Hepatocyte (in vitro differentiated cells): ENCODE measurements around the gene MMP15.

ENCODE experiments used
- EZH2 ChIP-seq: fragments of 200-600 bp; sonication (generic); IDR thresholded peaks from 2 replicates; pipeline ENCODE4 v1.6.1; 2016; ENCODE audit warnings: antibody characterized with exemption, mild to moderate bottlenecking, borderline replicate concordance
- EZH2phosphoT487 ChIP-seq: fragments of 200-600 bp; sonication (generic); IDR thresholded peaks from one replicate; pipeline ENCODE4 v1.6.1; 2018; ENCODE audit warnings: antibody characterized with exemption, mild to moderate bottlenecking, low read depth, moderate library complexity; ENCODE audit not compliant: unreplicated experiment, severe bottlenecking
- TF ChIP-seq, protein P1 (sequence below): fragments of 200-600 bp; sonication (generic); IDR thresholded peaks from 2 replicates; pipeline ENCODE4 v1.5.1; 2016; ENCODE audit warnings: antibody characterized with exemption, mild to moderate bottlenecking; ENCODE audit not compliant: poor library complexity

DNA sequence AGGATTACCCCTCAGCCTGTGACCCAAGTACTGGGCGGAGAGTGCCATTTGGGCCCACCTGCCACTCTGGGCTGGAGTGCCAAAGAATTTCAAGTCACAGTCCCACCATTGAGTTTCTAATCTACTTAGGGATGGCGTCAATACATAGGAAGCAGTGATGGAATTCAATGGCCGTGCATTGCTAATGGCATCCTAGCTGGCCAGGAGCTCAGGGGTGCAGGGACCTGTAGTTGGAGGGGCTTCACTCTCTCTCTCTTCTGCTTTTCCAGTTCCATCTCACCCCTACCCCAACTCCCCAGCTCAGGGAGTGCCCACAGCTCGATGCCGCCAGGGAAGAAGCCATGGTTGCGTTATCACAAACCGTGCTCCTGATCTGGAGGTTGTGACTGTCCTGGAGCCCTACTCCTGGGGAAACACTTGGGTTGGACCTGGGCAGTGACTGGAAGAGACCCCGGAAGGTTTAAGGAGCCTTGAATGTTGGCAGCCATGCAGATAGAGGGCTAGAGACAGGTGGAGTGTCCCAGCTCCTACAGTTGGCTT lies 2.4 kb downstream of the MMP15 start:
- TF ChIP-seq, protein P1, sequence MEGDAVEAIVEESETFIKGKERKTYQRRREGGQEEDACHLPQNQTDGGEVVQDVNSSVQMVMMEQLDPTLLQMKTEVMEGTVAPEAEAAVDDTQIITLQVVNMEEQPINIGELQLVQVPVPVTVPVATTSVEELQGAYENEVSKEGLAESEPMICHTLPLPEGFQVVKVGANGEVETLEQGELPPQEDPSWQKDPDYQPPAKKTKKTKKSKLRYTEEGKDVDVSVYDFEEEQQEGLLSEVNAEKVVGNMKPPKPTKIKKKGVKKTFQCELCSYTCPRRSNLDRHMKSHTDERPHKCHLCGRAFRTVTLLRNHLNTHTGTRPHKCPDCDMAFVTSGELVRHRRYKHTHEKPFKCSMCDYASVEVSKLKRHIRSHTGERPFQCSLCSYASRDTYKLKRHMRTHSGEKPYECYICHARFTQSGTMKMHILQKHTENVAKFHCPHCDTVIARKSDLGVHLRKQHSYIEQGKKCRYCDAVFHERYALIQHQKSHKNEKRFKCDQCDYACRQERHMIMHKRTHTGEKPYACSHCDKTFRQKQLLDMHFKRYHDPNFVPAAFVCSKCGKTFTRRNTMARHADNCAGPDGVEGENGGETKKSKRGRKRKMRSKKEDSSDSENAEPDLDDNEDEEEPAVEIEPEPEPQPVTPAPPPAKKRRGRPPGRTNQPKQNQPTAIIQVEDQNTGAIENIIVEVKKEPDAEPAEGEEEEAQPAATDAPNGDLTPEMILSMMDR: no peak
- TF ChIP-seq EZH2phosphoT487 (no peak), EZH2 (no peak)
